WTC11 (cell line): Measurements from ENCODE around the gene GNG11. TPM values are rescaled to one million over a fixed set of nuclear protein-coding genes. Genes with fewer than 3 reads are reported as not detected.

ENCODE experiments used
- ATAC-seq: fragments of 200-7000 bp; cut with Tn5 transposase; 2 replicates; pipeline ENCODE4 v1.10.0; 2021; ENCODE audit warnings: mild to moderate bottlenecking, moderate library complexity
- CTCF ChIA-PET: fragments of 300-600 bp; sonication (Branson Sonifier 250); formaldehyde crosslinking; loops from one replicate; lab custom pipeline; 2021; ENCODE audit warnings: antibody characterized with exemption; lab: Charles Lee
- POLR2A ChIA-PET: fragments of 350-600 bp; sonication (Branson Sonifier 250); formaldehyde crosslinking; loops from one replicate; lab custom pipeline; 2021; ENCODE audit warnings: antibody characterized with exemption; lab: Charles Lee
- DNase-seq: peaks from one replicate; pipeline ENCODE4 v3.0.0; 2021; ENCODE audit warnings: low spot score
- H3K27ac Mint-ChIP-seq: 2 replicates; pipeline ENCODE4 v1.8.0; 2021; ENCODE audit warnings: mixed read lengths
- H3K27me3 Mint-ChIP-seq: 2 replicates; pipeline ENCODE4 v1.8.0; 2021; ENCODE audit warnings: low read depth, mild to moderate bottlenecking, moderate library complexity, mixed read lengths
- H3K36me3 Mint-ChIP-seq: 2 replicates; pipeline ENCODE4 v1.8.0; 2021; ENCODE audit warnings: mixed read lengths
- H3K4me1 Mint-ChIP-seq: 2 replicates; pipeline ENCODE4 v1.8.0; 2022; ENCODE audit warnings: mixed read lengths
- H3K4me3 Mint-ChIP-seq: 2 replicates; pipeline ENCODE4 v1.8.0; 2021; ENCODE audit warnings: mild to moderate bottlenecking, moderate library complexity, mixed read lengths
- H3K9me3 Mint-ChIP-seq: 2 replicates; pipeline ENCODE4 v1.8.0; 2021; ENCODE audit warnings: mixed read lengths
- ATF6 ChIP-seq: sonication (generic); formaldehyde crosslinking; IDR thresholded peaks from 2 replicates; pipeline ENCODE4 v1.8.1; 2023; ENCODE audit warnings: mild to moderate bottlenecking, missing genetic modification reagents
- CDX4 ChIP-seq: fragments of 250-450 bp; sonication (Bioruptor Pico); IDR thresholded peaks from 2 replicates; pipeline ENCODE4 v1.9.0; 2021; ENCODE audit warnings: moderate library complexity, mild to moderate bottlenecking, inconsistent platforms, borderline replicate concordance
- CREB1 ChIP-seq: sonication (generic); formaldehyde crosslinking; IDR thresholded peaks from 2 replicates; pipeline ENCODE4 v1.8.0; 2023; ENCODE audit warnings: mild to moderate bottlenecking, missing genetic modification reagents
- FOXJ3 ChIP-seq: sonication (generic); formaldehyde crosslinking; IDR thresholded peaks from 2 replicates; pipeline ENCODE4 v1.9.0; 2021; ENCODE audit warnings: missing genetic modification reagents, mild to moderate bottlenecking, borderline replicate concordance
- FOXP4 ChIP-seq: sonication (generic); formaldehyde crosslinking; IDR thresholded peaks from 2 replicates; pipeline ENCODE4 v1.8.0; 2022; ENCODE audit warnings: mild to moderate bottlenecking, missing genetic modification reagents
- GRHL2 ChIP-seq: fragments of 250-450 bp; sonication (Bioruptor Pico); IDR thresholded peaks from 2 replicates; pipeline ENCODE4 v1.8.0; 2022; ENCODE audit warnings: mild to moderate bottlenecking, moderate library complexity; ENCODE audit not compliant: insufficient replicate concordance, severe bottlenecking
- IRF2 ChIP-seq: sonication (generic); formaldehyde crosslinking; IDR thresholded peaks from 2 replicates; pipeline ENCODE4 v1.8.0; 2022; ENCODE audit warnings: low read depth, missing genetic modification reagents, borderline replicate concordance
- JAZF1 ChIP-seq: fragments of 250-450 bp; sonication (Bioruptor Pico); IDR thresholded peaks from 2 replicates; pipeline ENCODE4 v1.9.0; 2021; ENCODE audit warnings: moderate library complexity, mild to moderate bottlenecking, inconsistent platforms
- JUN ChIP-seq: sonication (generic); formaldehyde crosslinking; IDR thresholded peaks from 2 replicates; pipeline ENCODE4 v1.8.0; 2023; ENCODE audit warnings: mild to moderate bottlenecking, missing genetic modification reagents
- NFE2L1 ChIP-seq: sonication (generic); formaldehyde crosslinking; IDR thresholded peaks from 2 replicates; pipeline ENCODE4 v1.8.1; 2023; ENCODE audit warnings: missing genetic modification reagents
- NR1H2 ChIP-seq: sonication (generic); formaldehyde crosslinking; IDR thresholded peaks from 2 replicates; pipeline ENCODE4 v1.9.0; 2021; ENCODE audit warnings: mild to moderate bottlenecking, moderate library complexity, missing genetic modification reagents
- NR3C1 ChIP-seq: sonication (generic); formaldehyde crosslinking; conservative IDR thresholded peaks from 2 replicates; pipeline ENCODE4 v1.8.1; 2023; ENCODE audit warnings: low read depth, mild to moderate bottlenecking, missing genetic modification reagents
- PREB ChIP-seq: sonication (generic); formaldehyde crosslinking; IDR thresholded peaks from 2 replicates; pipeline ENCODE4 v1.8.1; 2022; ENCODE audit warnings: mild to moderate bottlenecking, missing genetic modification reagents, moderate library complexity, borderline replicate concordance
- TEAD4 ChIP-seq: sonication (generic); formaldehyde crosslinking; IDR thresholded peaks from 2 replicates; pipeline ENCODE4 v1.8.0; 2022; ENCODE audit warnings: mild to moderate bottlenecking, missing genetic modification reagents
- USF2 ChIP-seq: sonication (generic); formaldehyde crosslinking; IDR thresholded peaks from 2 replicates; pipeline ENCODE4 v1.8.1; 2023; ENCODE audit warnings: mild to moderate bottlenecking, missing genetic modification reagents, moderate library complexity
- ZNF138 ChIP-seq: sonication (generic); formaldehyde crosslinking; conservative IDR thresholded peaks from 2 replicates; pipeline ENCODE4 v1.8.1; 2022; ENCODE audit warnings: mild to moderate bottlenecking, moderate library complexity, missing genetic modification reagents
- ZNF281 ChIP-seq: sonication (generic); formaldehyde crosslinking; IDR thresholded peaks from 2 replicates; pipeline ENCODE4 v1.8.0; 2023; ENCODE audit warnings: mild to moderate bottlenecking, missing genetic modification reagents
- total RNA-seq: library from RNA; stranded (reverse); gene quantifications from 3 replicates; pipeline ENCODE4 v1.2.3, GENCODE V29; 2021
- TF ChIP-seq, protein P1 (sequence below): sonication (generic); formaldehyde crosslinking; IDR thresholded peaks from 2 replicates; pipeline ENCODE4 v1.8.0; 2022; ENCODE audit warnings: mild to moderate bottlenecking, missing genetic modification reagents
- TF ChIP-seq, protein P2 (sequence below): fragments of 250-450 bp; sonication (Bioruptor Pico); IDR thresholded peaks from 2 replicates; pipeline ENCODE4 v1.9.0; 2021; ENCODE audit warnings: mild to moderate bottlenecking, borderline replicate concordance

The GNG11 gene
- total RNA-seq, 1 experiment from 2014 or later, result 1.7 TPM

DNA sequence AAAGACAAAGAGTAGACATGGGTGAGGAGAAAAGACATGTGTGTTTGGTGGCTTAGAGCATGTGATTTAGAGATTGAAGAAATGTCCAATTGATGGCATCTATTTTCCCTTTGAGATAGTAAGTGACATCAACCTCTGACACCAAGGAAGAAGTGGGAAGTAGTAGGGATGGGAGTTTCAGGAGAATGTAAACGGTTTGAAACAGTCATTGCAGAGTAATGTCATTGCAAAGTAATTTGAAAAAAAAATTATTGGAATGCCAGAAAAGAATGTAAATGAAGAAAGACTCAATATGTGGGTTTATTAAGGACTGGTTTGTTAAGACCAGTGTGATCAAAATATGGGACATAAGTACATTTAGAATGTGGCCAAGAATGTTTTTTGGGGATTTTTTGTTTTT lies 26.6 kb downstream of the GNG11 start:
- Mint-ChIP-seq H3K4me1 (peaks cover 7% of the 10 kb centered on the region; the same call in 1 of the 2 replicates), H3K27ac (no peak overlapping the region), H3K4me3 (no peak overlapping the region), H3K9me3 (no peaks in the 10 kb centered on the region), H3K36me3 (no peaks in the 10 kb centered on the region), H3K27me3 (no peaks in the 10 kb centered on the region; the same call in 1 of the 2 replicates)
- no peak for DNase-seq
- CTCF ChIA-PET, result no interaction called here
- no peak for ATAC-seq
- POLR2A ChIA-PET, result no interaction called here
- TF ChIP-seq ATF6 (CRISPR knock-in tag), result no peak
- TF ChIP-seq JAZF1 (CRISPR knock-in tag), result no peak
- TF ChIP-seq TEAD4 (CRISPR knock-in tag), result no peak
- TF ChIP-seq FOXJ3, result no peak
- no peak for TF ChIP-seq NR3C1
- no peak for TF ChIP-seq ZNF138 (CRISPR knock-in tag)
- no peak for TF ChIP-seq NR1H2
- TF ChIP-seq, protein P1, sequence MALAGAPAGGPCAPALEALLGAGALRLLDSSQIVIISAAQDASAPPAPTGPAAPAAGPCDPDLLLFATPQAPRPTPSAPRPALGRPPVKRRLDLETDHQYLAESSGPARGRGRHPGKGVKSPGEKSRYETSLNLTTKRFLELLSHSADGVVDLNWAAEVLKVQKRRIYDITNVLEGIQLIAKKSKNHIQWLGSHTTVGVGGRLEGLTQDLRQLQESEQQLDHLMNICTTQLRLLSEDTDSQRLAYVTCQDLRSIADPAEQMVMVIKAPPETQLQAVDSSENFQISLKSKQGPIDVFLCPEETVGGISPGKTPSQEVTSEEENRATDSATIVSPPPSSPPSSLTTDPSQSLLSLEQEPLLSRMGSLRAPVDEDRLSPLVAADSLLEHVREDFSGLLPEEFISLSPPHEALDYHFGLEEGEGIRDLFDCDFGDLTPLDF (CRISPR knock-in tag), result no peak
- no peak for TF ChIP-seq USF2 (CRISPR knock-in tag)
- no peak for TF ChIP-seq ZNF281 (CRISPR knock-in tag)
- TF ChIP-seq FOXP4, result no peak
- no peak for TF ChIP-seq GRHL2 (CRISPR knock-in tag)
- TF ChIP-seq JUN (CRISPR knock-in tag), result no peak
- TF ChIP-seq PREB, result no peak
- TF ChIP-seq, protein P2, sequence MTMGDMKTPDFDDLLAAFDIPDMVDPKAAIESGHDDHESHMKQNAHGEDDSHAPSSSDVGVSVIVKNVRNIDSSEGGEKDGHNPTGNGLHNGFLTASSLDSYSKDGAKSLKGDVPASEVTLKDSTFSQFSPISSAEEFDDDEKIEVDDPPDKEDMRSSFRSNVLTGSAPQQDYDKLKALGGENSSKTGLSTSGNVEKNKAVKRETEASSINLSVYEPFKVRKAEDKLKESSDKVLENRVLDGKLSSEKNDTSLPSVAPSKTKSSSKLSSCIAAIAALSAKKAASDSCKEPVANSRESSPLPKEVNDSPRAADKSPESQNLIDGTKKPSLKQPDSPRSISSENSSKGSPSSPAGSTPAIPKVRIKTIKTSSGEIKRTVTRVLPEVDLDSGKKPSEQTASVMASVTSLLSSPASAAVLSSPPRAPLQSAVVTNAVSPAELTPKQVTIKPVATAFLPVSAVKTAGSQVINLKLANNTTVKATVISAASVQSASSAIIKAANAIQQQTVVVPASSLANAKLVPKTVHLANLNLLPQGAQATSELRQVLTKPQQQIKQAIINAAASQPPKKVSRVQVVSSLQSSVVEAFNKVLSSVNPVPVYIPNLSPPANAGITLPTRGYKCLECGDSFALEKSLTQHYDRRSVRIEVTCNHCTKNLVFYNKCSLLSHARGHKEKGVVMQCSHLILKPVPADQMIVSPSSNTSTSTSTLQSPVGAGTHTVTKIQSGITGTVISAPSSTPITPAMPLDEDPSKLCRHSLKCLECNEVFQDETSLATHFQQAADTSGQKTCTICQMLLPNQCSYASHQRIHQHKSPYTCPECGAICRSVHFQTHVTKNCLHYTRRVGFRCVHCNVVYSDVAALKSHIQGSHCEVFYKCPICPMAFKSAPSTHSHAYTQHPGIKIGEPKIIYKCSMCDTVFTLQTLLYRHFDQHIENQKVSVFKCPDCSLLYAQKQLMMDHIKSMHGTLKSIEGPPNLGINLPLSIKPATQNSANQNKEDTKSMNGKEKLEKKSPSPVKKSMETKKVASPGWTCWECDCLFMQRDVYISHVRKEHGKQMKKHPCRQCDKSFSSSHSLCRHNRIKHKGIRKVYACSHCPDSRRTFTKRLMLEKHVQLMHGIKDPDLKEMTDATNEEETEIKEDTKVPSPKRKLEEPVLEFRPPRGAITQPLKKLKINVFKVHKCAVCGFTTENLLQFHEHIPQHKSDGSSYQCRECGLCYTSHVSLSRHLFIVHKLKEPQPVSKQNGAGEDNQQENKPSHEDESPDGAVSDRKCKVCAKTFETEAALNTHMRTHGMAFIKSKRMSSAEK, result no peak
- TF ChIP-seq CDX4 (CRISPR knock-in tag), result no peak
- no peak for TF ChIP-seq NFE2L1
- TF ChIP-seq CREB1, result no peak
- TF ChIP-seq IRF2 (CRISPR knock-in tag), result no peak
